ENCODE data around the gene TIPIN. TPM values are rescaled to one million over a fixed set of nuclear protein-coding genes. Genes with fewer than 3 reads are reported as not detected.

Gene TIPIN
- total RNA-seq, 2 donors from 2014 or later, result 1.4 to 5.7 TPM

DNA sequence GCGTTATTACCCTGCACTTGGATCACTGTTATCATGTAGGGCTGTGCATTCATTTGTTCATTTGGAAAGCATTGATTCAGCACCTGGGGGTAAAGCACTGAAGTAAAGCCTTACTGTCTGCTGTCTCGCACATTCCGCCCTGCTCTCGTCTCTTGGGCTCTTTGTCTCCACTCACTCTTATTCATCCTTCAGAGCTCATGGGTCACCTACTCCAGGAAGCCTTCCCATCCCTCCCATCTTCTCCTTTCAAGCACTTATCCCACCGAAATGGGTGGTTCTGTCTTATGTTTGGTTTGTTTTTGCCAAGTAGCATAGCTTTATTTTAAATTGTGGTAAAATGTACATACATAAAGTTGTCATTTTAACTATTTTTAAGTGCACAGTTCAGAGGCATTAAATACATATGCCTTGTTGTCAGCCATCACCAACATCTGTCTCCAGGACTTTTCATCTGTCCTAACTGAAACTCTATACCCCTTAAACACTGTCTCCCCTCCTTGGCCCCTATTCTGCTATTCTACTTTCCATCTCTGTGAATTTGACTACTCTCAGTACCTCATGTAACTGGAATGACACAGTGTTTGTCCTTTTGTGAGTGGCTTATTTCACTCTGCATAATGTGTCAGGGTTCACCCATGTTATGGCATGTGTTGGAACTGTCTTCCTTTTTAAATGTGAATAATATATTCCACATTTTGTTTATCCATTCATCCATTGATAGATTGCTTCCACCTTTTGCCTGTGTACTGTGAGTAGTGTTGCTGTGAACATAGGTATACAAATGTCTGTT lies 53.8 kb downstream of the TIPIN start:
- no peaks in the 10 kb centered on the region for H3K4me1 ChIP-seq
- TF ChIP-seq CTCF (IDR thresholded peaks at IDR 0.05), result no peak
- H3K9me3 ChIP-seq, result no peaks in the 10 kb centered on the region
- no peak overlapping the region for H3K4me3 ChIP-seq
- no peaks in the 10 kb centered on the region for H3K27me3 ChIP-seq
- peaks cover 7% of the 10 kb centered on the region for H3K36me3 ChIP-seq
- DNase-seq (ENCODE audit: low spot score), result no peak
- no peak overlapping the region for H3K27ac ChIP-seq

DNA sequence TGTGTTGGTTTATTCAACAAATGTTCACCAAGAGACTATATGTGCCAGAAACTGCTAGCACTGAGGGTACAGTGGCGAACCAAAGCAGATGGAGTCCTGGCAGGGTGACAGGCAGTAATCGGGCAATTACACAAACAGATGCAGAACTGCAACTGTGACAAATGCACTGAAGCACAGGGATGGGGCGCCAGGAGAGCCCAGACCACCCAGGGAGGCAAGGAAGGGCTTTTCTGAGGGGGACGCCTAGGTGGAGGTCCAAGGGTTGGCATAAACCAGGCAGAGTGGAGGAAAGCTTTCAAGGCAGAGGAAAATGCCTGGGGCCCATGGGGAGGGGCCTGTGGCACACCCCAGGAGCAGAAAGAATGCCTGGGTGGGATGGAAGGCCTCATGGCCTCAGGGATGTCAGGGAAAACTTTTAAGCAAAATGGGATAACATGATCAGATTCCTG lies 57.7 kb downstream of the TIPIN start:
- Histone ChIP-seq H3K27ac (no peak overlapping the region), H3K4me3 (no peak overlapping the region), H3K9me3 (no peaks in the 10 kb centered on the region), H3K36me3 (peaks cover 7% of the 10 kb centered on the region), H3K4me1 (peaks cover 0 to 18% of the 10 kb centered on the region in 2 donors), H3K27me3 (no peaks in the 10 kb centered on the region)
- no peak for DNase-seq (ENCODE audit: low spot score)
- no peak for TF ChIP-seq CTCF (IDR thresholded peaks at IDR 0.05)

DNA sequence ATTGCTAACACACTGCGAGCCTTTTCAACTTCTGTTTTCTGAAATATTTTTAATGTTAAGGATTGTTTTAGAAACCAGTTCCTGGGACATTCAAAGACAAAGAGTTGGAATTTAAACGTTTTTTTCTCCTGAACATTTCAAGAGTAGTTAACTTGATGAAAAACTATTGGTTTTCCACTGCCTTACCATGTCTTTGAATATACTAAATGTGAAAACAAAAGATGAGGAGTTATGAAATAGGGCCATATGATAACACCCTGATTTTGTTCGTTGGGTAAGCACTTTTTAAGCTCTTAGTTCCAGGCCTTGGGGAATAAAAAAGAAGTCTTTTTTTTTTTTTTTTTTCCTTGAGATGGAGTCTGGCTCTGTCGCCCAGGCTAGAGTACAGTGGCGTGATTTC lies 60.3 kb downstream of the TIPIN start:
- Histone ChIP-seq H3K4me1 (peaks cover 0 to 32% of the 10 kb centered on the region in 2 donors), H3K36me3 (no peaks in the 10 kb centered on the region), H3K27me3 (no peaks in the 10 kb centered on the region), H3K4me3 (no peak overlapping the region), H3K9me3 (no peaks in the 10 kb centered on the region), H3K27ac (no peak overlapping the region)
- no peak for DNase-seq (ENCODE audit: low spot score)
- no peak for TF ChIP-seq CTCF (IDR thresholded peaks at IDR 0.05)

- Histone ChIP-seq H3K27ac (no peak overlapping the region), H3K27me3 (no peaks in the 10 kb centered on the region), H3K36me3 (no peaks in the 10 kb centered on the region), H3K4me3 (no peak overlapping the region), H3K9me3 (no peaks in the 10 kb centered on the region), H3K4me1 (peaks cover 0 to 32% of the 10 kb centered on the region in 2 donors)
- DNase-seq (ENCODE audit: low spot score), result no peak
- TF ChIP-seq CTCF (IDR thresholded peaks at IDR 0.05), result no peak
Measured at GRCh38 chr15:66294932-66295235, 61.6 kb downstream of the TIPIN start.

- peak; percentile 58 for DNase-seq (ENCODE audit: low spot score)
- Histone ChIP-seq H3K27me3 (no peaks in the 10 kb centered on the region), H3K36me3 (no peaks in the 10 kb centered on the region), H3K4me1 (peaks cover 0 to 32% of the 10 kb centered on the region in 2 donors), H3K4me3 (peak overlapping the region; percentile 59 to 78), H3K9me3 (no peaks in the 10 kb centered on the region), H3K27ac (peak overlapping the region; percentile 89 to 92)
- no peak for TF ChIP-seq CTCF (IDR thresholded peaks at IDR 0.05)
Measured at GRCh38 chr15:66294157-66294931, 62.1 kb downstream of the TIPIN start.

All from right atrium auricular region (tissue), 2 donors.